ENCODE measurements around the gene C3orf18. TPM values are rescaled to one million over a fixed set of nuclear protein-coding genes. Genes with fewer than 3 reads are reported as not detected.

The C3orf18 gene
- 2.7 and 3.6 TPM in 2 replicates for total RNA-seq

GRCh38 chr3:50567386-50568167, at the start of gene C3orf18:
Gene C3orf18 (minus strand): TSS chr3:50567747. CDS start chr3:50565699, 2,048 bp downstream.
- peak; percentile 84 for DNase-seq

- peak; percentile 80 for DNase-seq
Observed at GRCh38 chr3:50616770-50617095, 49.2 kb upstream of the C3orf18 start.

GRCh38 chr3:50616003-50616769, 48.6 kb upstream of the C3orf18 start:
- peak; percentile 90 for DNase-seq

- no peak for DNase-seq
Observed at GRCh38 chr3:50615190-50615589, 47.6 kb upstream of the C3orf18 start.

GRCh38 chr3:50612970-50613846, 45.7 kb upstream of the C3orf18 start:
- DNase-seq = no peak

- DNase-seq = no peak
Observed at GRCh38 chr3:50612234-50612882, 44.8 kb upstream of the C3orf18 start.

- DNase-seq = peak; percentile 93
Observed at GRCh38 chr3:50611464-50612233, 44.1 kb upstream of the C3orf18 start, which contains the start of gene CISH. Gene CISH (minus strand): TSS chr3:50611774. CDS start chr3:50611650, 124 bp downstream.

- DNase-seq = peak; percentile 11
Observed at GRCh38 chr3:50610992-50611463, 43.5 kb upstream of the C3orf18 start.

- no peak for DNase-seq
Observed at GRCh38 chr3:50610181-50610971, 42.8 kb upstream of the C3orf18 start.

GRCh38 chr3:50609763-50610085, 42.2 kb upstream of the C3orf18 start:
- DNase-seq = no peak

- no peak for DNase-seq
Observed at GRCh38 chr3:50609071-50609762, 41.7 kb upstream of the C3orf18 start.

- DNase-seq = no peak
Observed at GRCh38 chr3:50608278-50608677, 40.7 kb upstream of the C3orf18 start.

GRCh38 chr3:50607271-50608091, 39.9 kb upstream of the C3orf18 start:
- DNase-seq = no peak

GRCh38 chr3:50606596-50606995, 39.0 kb upstream of the C3orf18 start:
- DNase-seq = no peak

- DNase-seq = no peak
Observed at GRCh38 chr3:50605901-50606326, 38.4 kb upstream of the C3orf18 start.

GRCh38 chr3:50604628-50605588, 37.4 kb upstream of the C3orf18 start:
- DNase-seq = no peak

GRCh38 chr3:50604110-50604621, 36.6 kb upstream of the C3orf18 start:
- DNase-seq = no peak

All from dermis blood vessel endothelial cell (primary cell).